Measurements from ENCODE around the gene SPATA9. TPM values are rescaled to one million over a fixed set of nuclear protein-coding genes. Genes with fewer than 3 reads are reported as not detected.

The SPATA9 gene
- total RNA-seq, 3 donors from 2014 or later: 0.38 to 1.2 (median 0.39) TPM

DNA sequence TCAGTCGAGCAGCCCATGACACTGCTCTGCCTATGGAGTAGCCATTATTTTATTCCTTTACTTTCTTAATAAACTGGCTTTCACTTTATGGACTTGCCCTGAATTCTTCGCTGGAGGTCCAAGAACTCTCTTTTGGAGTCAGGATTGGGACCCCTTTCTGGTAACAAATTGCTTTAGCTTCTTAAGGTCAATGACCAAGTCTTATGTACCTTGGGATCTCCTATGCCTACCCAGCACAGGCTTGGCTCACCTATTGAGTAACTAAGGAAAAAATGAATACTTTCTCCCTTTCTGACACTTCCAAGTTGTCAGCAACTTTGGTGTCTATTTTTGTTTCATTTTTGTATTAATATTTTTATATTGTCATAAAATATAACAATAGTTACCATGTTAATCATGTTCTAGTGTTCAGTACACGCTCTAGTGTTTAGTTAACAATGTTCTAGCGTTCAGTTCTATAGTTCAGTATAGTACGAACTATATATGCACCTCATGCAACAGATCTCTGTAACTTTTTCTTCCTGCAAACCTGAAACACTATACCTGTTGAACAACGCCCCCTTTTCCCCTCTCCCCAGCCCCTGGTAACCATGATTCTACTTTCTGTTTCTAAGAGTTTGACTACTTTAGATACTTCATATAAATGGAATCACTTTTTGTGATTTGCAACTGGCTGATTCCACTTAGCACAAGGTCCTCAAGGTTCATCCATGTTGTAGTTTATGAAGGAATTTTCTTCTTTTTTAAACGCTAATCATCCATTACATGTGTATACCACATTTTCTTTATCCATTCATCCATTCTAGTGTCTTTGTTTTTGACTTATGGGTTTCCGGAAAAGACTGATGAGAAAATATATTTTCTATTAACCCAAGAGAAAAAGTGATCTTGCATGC, 46.6 kb upstream of the SPATA9 start:
- H3K4me1 ChIP-seq (ENCODE audit: low read depth): peaks cover 17% of the 10 kb centered on the region
- no peaks in the 10 kb centered on the region for H3K36me3 ChIP-seq (ENCODE audit: low read depth)
- DNase-seq (no peak), ATAC-seq (no peak)
- no peak overlapping the region for H3K4me3 ChIP-seq
- intact Hi-C loops (cut with DNase I, micrococcal nuclease): loop anchor here (5.0 to 10.0 kb wide), 2 partner anchors 65 to 82 kb away; partner anchors contain the start of gene RFESD (in 1 of the 2)
- H3K9me3 ChIP-seq: no peaks in the 10 kb centered on the region
- no peak for TF ChIP-seq CTCF (IDR thresholded peaks at IDR 0.05)

GRCh38 chr5:95728494-95729114, 45.8 kb upstream of the SPATA9 start:
- ATAC-seq: no peak
- H3K4me1 ChIP-seq (ENCODE audit: low read depth): peaks cover 11% of the 10 kb centered on the region
- intact Hi-C loops (cut with DNase I, micrococcal nuclease): no loop called here

GRCh38 chr5:95727764-95728191, 45.0 kb upstream of the SPATA9 start:
- Histone ChIP-seq H3K36me3 (ENCODE audit: low read depth) (no peaks in the 10 kb centered on the region), H3K4me3 (no peak overlapping the region), H3K4me1 (ENCODE audit: low read depth) (peaks cover 6% of the 10 kb centered on the region), H3K9me3 (no peaks in the 10 kb centered on the region)
- DNase-seq: no peak
- TF ChIP-seq CTCF (IDR thresholded peaks at IDR 0.05): no peak
- intact Hi-C loops (cut with DNase I, micrococcal nuclease): no loop called here
- peak; percentile 24 for ATAC-seq

More at GRCh38 chr5:95728494-95729114, 45.8 kb upstream of the SPATA9 start:
- no peak for DNase-seq
- Histone ChIP-seq H3K9me3 (no peaks in the 10 kb centered on the region), H3K36me3 (ENCODE audit: low read depth) (no peaks in the 10 kb centered on the region), H3K4me3 (no peak overlapping the region)
- no peak for TF ChIP-seq CTCF (IDR thresholded peaks at IDR 0.05)

- Histone ChIP-seq H3K4me1 (ENCODE audit: low read depth) (peaks cover 6% of the 10 kb centered on the region), H3K4me3 (no peak overlapping the region), H3K36me3 (ENCODE audit: low read depth) (no peaks in the 10 kb centered on the region), H3K9me3 (no peaks in the 10 kb centered on the region)
- DNase-seq: no peak
- TF ChIP-seq CTCF (IDR thresholded peaks at IDR 0.05): no peak
- intact Hi-C loops (cut with DNase I, micrococcal nuclease): no loop called here
- ATAC-seq: no peak
Observed at GRCh38 chr5:95726811-95727763, 44.3 kb upstream of the SPATA9 start.

All from mucosa of descending colon (tissue), 3 donors.